Mesothelial cell of epicardium (in vitro differentiated cells): ENCODE results near the gene TRPM5. TPM values are rescaled to one million over a fixed set of nuclear protein-coding genes. Genes with fewer than 3 reads are reported as not detected.
A peak's percentile ranks its signal among the peaks of the same experiment; 100 is the strongest.

Source experiments
- DNase-seq, 2 experiments: peaks; one replicate each; pipeline ENCODE4 v3.0.0; 2021; ENCODE audit warnings: low spot score in 2 of 2; ENCODE audit not compliant: unreplicated experiment in 2 of 2
- H3K27ac Mint-ChIP-seq: 2 replicates; pipeline ENCODE4 v1.8.0; 2021; ENCODE audit warnings: mixed read lengths
- H3K27me3 Mint-ChIP-seq: 2 replicates; pipeline ENCODE4 v1.8.0; 2021; ENCODE audit warnings: low read depth, mixed read lengths
- H3K36me3 Mint-ChIP-seq: 2 replicates; pipeline ENCODE4 v1.8.0; 2021; ENCODE audit warnings: mixed read lengths
- H3K4me1 Mint-ChIP-seq: 2 replicates; pipeline ENCODE4 v1.8.0; 2021; ENCODE audit warnings: mixed read lengths
- H3K4me3 Mint-ChIP-seq: 2 replicates; pipeline ENCODE4 v1.8.0; 2021; ENCODE audit warnings: mild to moderate bottlenecking, moderate library complexity, mixed read lengths
- H3K9me3 Mint-ChIP-seq: 2 replicates; pipeline ENCODE4 v1.8.0; 2021; ENCODE audit warnings: mixed read lengths
- CTCF ChIP-seq: fragments of 200-600 bp; sonication (generic); IDR thresholded peaks from one replicate; pipeline ENCODE4 v1.5.0; 2021; ENCODE audit warnings: antibody characterized with exemption; ENCODE audit not compliant: unreplicated experiment
- total RNA-seq: library from RNA; stranded (reverse); gene quantifications from 3 replicates; pipeline ENCODE4 v1.2.1, GENCODE V29; 2021

Gene TRPM5
- total RNA-seq, 1 donor from 2014 or later = 6.9 TPM

DNA sequence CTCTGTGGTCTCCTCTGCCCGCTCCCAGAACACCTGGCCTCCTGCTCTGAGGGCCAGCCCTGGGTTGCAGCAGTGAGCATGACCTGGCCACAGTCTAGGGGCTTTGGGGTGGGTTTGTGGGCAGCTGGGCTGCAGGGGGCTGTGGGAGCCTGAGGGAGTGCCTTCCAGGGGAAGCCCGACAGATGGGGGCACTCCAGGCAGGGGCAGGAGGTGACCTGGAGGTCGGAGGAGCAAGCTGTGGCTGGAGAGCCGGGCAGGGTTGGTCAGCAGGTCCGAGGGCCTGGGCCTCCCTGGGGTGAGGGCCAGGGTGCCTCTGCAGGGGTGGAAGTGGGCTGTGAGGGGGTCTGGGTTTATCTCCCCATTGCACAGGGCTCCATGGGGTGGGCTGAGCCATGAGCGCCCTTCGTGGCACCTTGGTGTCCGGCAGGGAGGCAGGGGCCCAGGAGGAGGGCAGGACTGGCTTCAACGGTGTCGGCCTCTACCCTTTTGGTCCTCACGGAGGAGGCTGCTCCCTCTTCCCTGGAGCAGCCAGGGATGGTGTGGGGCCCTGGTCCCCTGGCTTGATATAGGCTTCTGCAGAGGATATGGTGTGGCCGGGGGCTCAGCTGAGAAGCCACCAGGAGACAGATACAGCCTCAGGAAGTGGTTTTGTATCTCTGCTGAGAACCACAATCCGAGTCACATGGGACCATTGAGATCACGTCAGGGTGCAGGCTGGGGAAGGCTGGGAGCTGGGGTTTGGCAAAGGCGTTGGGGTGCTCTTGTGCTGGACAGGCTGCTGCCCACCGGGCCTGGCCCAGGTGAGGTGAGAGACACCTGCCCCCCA lies 22.8 kb upstream of the TRPM5 start:
- DNase-seq = no peak
- Mint-ChIP-seq H3K27me3 (peaks cover 42% of the 10 kb centered on the region), H3K36me3 (no peaks in the 10 kb centered on the region), H3K27ac (no peak overlapping the region), H3K4me3 (no peak overlapping the region), H3K9me3 (no peaks in the 10 kb centered on the region), H3K4me1 (no peaks in the 10 kb centered on the region)
- no peak for TF ChIP-seq CTCF

DNA sequence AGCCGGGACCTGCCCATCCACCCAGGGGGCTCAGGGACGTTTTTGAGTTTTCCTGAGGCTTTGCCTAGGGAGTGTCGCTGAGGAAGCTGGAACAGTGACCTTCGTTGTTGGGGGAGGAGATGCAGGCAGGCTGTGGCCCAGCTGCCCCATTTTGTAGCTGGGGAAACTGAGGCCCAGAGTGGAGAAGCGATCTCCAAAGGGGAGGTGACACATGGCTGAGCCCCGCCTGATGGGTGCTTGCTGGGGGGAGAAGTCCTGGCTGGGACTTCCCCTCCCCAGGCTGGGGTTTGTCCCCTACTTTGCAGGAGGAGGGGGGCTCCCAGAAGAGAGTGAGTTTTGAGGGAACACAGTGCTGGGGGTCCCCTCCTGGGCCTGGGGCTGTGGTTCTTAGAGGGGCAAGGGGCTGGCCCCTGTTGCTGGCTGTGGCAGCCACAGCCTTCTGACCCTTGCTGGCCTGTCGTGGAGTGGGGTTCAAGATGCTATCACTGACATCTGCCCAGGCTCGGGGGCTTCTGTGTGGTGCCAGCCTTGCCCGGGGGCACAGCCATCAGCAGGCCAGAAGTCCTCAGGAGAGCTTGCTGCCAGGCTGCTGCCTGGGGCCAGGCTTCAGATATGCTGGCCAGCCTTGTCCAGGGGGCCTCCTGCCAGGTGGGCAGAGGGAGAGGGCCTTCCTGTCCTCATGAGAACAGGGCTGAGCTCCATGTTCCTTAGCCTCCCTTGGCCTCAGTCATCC lies 21.9 kb upstream of the TRPM5 start:
- H3K36me3 Mint-ChIP-seq = no peaks in the 10 kb centered on the region
- DNase-seq = no peak
- H3K4me1 Mint-ChIP-seq = peaks cover 3% of the 10 kb centered on the region
- no peak overlapping the region for H3K27ac Mint-ChIP-seq
- TF ChIP-seq CTCF = no peak
- no peak overlapping the region for H3K4me3 Mint-ChIP-seq
- H3K27me3 Mint-ChIP-seq = peaks cover 36% of the 10 kb centered on the region
- H3K9me3 Mint-ChIP-seq = no peaks in the 10 kb centered on the region

- H3K27me3 Mint-ChIP-seq = peaks cover 33% of the 10 kb centered on the region
Observed at GRCh38 chr11:2465202-2466068, 21.1 kb upstream of the TRPM5 start.

GRCh38 chr11:2464451-2465165 lies 20.3 kb upstream of the TRPM5 start:
- no peaks in the 10 kb centered on the region for H3K9me3 Mint-ChIP-seq
- no peak overlapping the region for H3K27ac Mint-ChIP-seq
- peaks cover 9% of the 10 kb centered on the region for H3K4me1 Mint-ChIP-seq
- H3K27me3 Mint-ChIP-seq = peaks cover 28% of the 10 kb centered on the region
- DNase-seq = peak in 1 of 2 experiments; percentile 9
- H3K4me3 Mint-ChIP-seq = no peak overlapping the region
- TF ChIP-seq CTCF = no peak
- no peaks in the 10 kb centered on the region for H3K36me3 Mint-ChIP-seq

More at GRCh38 chr11:2465202-2466068, 21.1 kb upstream of the TRPM5 start:
- Mint-ChIP-seq H3K36me3 (no peaks in the 10 kb centered on the region), H3K9me3 (no peaks in the 10 kb centered on the region), H3K27ac (no peak overlapping the region), H3K4me1 (peaks cover 9% of the 10 kb centered on the region), H3K4me3 (no peak overlapping the region)
- no peak for DNase-seq
- TF ChIP-seq CTCF = no peak

DNA sequence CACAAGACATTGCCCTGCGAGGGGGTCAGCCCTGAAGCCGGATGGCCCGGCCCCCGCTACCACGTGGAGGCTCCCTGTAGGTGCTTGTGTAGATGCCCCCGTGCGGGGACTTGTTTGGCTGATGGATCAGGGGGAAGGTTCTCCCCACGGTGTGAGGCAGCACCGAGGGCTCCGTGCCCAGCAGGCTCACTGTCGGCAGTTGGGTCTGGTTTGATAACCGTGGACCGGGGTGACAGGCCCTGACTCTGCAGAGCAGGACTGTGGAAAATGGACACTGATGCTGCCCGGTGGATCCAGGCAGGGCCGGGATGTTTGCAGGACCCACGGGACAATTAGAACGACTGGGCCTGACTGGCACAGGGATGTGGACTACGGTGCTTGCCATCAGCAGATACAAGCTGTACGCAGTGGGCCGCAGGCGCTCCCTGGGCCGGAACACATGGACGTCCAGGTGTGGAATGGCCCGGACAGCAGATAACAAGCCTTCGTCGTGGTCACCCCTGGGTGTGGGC lies 19.5 kb upstream of the TRPM5 start:
- Mint-ChIP-seq H3K36me3 (no peaks in the 10 kb centered on the region), H3K4me1 (peaks cover 9% of the 10 kb centered on the region), H3K27ac (no peak overlapping the region), H3K4me3 (no peak overlapping the region), H3K27me3 (peaks cover 25% of the 10 kb centered on the region), H3K9me3 (no peaks in the 10 kb centered on the region)
- peak in 1 of 2 experiments; percentile 34 for DNase-seq
- no peak for TF ChIP-seq CTCF
